RWPE2 (cell line): Measurements from ENCODE around the gene GSS.

Experiments
- ATAC-seq: fragments of 200-7000 bp; cut with Tn5 transposase; 3 replicates; pipeline ENCODE4 v1.9.1; 2021; ENCODE audit warnings: low read depth
- DNase-seq: peaks from one replicate; pipeline ENCODE4 v3.0.0-alpha.2; 2020; ENCODE audit warnings: low spot score
- H3K27ac ChIP-seq: fragments of 450-650 bp; 2 replicates; pipeline ENCODE4 v1.5.1; 2017; ENCODE audit warnings: mild to moderate bottlenecking; ENCODE audit not compliant: poor library complexity, severe bottlenecking
- H3K27me3 ChIP-seq: fragments of 250-450 bp; sonication (Bioruptor Pico); 2 replicates; pipeline ENCODE4 v1.5.1; 2021; ENCODE audit warnings: mild to moderate bottlenecking, moderate library complexity; ENCODE audit not compliant: insufficient read depth, poor library complexity, severe bottlenecking
- H3K36me3 ChIP-seq: fragments of 250-450 bp; sonication (Bioruptor Pico); 2 replicates; pipeline ENCODE4 v1.5.1; 2020; ENCODE audit warnings: low read depth, mild to moderate bottlenecking, moderate library complexity
- H3K4me1 ChIP-seq: fragments of 250-450 bp; sonication (Bioruptor Pico); 2 replicates; pipeline ENCODE4 v1.5.1; 2021; ENCODE audit warnings: mild to moderate bottlenecking, moderate library complexity; ENCODE audit not compliant: insufficient read depth, poor library complexity, severe bottlenecking
- H3K4me3 ChIP-seq: fragments of 250-450 bp; sonication (Bioruptor Pico); 2 replicates; pipeline ENCODE4 v1.5.1; 2021; ENCODE audit warnings: mild to moderate bottlenecking, moderate library complexity; ENCODE audit not compliant: severe bottlenecking
- H3K9me3 ChIP-seq: fragments of 250-450 bp; sonication (Bioruptor Pico); 2 replicates; pipeline ENCODE4 v1.5.1; 2021; ENCODE audit warnings: mild to moderate bottlenecking, moderate library complexity; ENCODE audit not compliant: severe bottlenecking
- TF ChIP-seq, protein P1 (sequence below): fragments of 450-650 bp; IDR thresholded peaks from one replicate; pipeline ENCODE4 v1.5.1; 2017; ENCODE audit warnings: mild to moderate bottlenecking, moderate library complexity; ENCODE audit not compliant: poor library complexity, severe bottlenecking

GSS gene

DNA sequence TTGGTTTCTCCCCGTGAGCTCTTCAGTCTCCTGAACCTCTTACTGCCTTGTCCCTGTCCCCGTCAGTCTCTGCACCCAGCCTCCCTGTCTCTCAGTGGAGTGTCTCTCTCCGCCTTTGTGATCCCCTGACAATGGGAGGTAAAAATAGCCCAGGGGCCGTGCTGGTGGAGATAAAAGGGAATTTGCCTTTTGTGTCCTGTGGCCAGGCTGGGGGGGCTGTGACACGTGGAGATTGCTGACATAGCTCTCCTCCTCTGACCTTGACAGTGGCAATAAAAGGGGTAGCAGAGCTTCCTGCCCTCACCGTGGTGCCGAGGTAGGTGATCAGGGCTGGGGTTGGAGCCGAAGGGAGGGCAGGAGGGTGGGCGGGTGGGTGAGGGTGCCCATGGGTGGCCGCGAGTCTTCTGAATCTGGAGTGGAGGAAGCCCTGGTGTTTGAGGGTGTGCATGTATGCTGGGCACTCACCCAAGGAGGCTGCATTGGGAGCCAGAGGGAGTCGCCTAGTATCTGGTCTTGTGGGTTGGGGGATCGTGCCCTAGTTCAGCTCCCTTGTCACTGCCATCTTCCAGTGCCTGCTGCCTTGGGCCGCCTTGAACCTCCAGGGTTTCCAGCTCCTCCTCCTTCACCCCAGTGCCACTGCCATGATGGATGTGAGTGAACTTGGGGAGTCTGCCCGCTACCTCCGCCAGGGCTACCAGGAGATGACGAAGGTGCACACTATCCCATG is 21.9 kb upstream of the GSS start:
- ATAC-seq, result 0 out of 3 replicates have a peak, but pooled peaks have one; percentile 4
- peak; percentile 74 for DNase-seq
- Histone ChIP-seq H3K9me3 (no peaks in the 10 kb centered on the region), H3K27ac (no peak overlapping the region), H3K4me3 (no peak overlapping the region), H3K4me1 (no peaks in the 10 kb centered on the region), H3K27me3 (no peaks in the 10 kb centered on the region), H3K36me3 (no peaks in the 10 kb centered on the region)
- TF ChIP-seq, protein P1, sequence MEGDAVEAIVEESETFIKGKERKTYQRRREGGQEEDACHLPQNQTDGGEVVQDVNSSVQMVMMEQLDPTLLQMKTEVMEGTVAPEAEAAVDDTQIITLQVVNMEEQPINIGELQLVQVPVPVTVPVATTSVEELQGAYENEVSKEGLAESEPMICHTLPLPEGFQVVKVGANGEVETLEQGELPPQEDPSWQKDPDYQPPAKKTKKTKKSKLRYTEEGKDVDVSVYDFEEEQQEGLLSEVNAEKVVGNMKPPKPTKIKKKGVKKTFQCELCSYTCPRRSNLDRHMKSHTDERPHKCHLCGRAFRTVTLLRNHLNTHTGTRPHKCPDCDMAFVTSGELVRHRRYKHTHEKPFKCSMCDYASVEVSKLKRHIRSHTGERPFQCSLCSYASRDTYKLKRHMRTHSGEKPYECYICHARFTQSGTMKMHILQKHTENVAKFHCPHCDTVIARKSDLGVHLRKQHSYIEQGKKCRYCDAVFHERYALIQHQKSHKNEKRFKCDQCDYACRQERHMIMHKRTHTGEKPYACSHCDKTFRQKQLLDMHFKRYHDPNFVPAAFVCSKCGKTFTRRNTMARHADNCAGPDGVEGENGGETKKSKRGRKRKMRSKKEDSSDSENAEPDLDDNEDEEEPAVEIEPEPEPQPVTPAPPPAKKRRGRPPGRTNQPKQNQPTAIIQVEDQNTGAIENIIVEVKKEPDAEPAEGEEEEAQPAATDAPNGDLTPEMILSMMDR, result no peak

DNA sequence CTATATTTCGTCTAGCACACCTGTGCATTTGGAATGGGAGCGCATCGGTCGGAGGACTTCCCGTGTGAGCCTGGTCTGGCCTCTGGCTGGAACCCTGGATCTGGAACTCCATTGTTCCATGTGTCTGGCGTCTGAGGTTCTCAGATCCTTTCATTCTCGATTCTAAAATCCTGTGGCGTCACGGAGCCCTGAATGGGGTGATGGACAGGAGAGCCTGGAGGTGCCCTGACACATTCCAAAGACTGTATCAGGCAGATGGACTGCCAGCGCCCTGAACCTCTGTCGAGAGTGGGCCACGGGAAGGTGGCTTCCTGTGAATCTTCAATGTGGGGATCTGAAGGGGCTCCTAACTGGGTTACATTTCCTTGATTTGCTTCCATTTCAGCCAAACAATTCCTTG is 20.7 kb upstream of the GSS start:
- DNase-seq, result no peak
- Histone ChIP-seq H3K36me3 (no peaks in the 10 kb centered on the region), H3K27ac (no peak overlapping the region), H3K4me1 (no peaks in the 10 kb centered on the region), H3K4me3 (no peak overlapping the region), H3K9me3 (no peaks in the 10 kb centered on the region), H3K27me3 (no peaks in the 10 kb centered on the region)
- no peak for ATAC-seq
- TF ChIP-seq, protein P1, result no peak

DNA sequence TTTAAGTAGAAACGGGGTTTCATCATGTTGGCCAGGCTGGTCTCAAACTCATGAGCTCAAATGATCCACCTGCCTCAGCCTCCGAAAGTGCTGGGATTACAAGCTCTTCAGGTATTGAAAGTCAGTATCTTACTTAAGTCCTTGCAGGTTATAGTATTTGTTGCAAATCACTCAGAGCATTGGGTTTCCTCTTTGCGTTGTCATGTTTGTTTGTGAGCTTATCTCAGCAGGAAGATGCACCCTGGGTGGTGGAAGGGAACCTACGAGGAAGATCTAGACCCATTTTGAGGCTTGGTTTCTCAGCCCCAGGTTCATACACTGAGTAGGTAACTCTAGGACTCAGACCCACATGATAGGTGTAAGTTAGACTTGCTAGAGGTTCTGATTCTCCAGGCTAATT is 18.6 kb upstream of the GSS start:
- Histone ChIP-seq H3K27ac (no peak overlapping the region), H3K36me3 (no peaks in the 10 kb centered on the region), H3K4me1 (no peaks in the 10 kb centered on the region), H3K27me3 (no peaks in the 10 kb centered on the region), H3K4me3 (no peak overlapping the region), H3K9me3 (no peaks in the 10 kb centered on the region)
- no peak for DNase-seq
- ATAC-seq, result no peak
- TF ChIP-seq, protein P1, result no peak

DNA sequence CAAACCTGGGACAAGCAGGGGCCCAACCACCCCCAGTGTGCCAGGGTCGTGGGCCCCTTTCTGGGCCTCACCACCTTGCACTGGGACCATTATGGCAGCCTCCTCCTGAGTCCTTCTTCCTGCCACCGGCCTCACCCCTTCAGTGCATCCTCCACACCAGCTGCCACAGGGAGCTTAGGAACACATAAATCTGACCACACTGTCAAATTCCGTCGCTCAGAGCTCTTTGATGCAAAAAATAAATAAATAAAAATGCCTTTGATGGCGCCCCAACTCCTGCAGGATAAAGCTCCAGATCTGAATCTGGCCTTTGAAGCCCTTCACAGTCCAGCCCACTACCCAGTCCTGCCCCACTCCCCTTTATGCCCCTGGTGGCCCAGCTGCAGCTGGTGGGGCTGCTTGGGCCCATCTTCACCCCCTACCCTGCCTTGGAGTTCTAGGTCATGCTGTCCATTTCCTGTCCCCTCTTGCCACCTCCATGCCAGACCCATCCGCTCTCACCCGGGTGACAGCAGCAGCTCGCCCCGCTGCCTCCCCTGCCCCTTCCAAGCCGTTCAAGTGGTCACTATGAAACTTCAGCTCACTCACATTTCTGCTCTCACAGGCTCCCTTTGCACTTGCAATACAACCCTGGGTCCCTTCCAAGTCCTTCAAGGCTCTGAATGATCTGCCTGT is 16.1 kb upstream of the GSS start:
- DNase-seq (peak; percentile 65), ATAC-seq (no peak)
- no peaks in the 10 kb centered on the region for H3K27me3 ChIP-seq
- H3K9me3 ChIP-seq, result no peaks in the 10 kb centered on the region
- no peaks in the 10 kb centered on the region for H3K36me3 ChIP-seq
- no peaks in the 10 kb centered on the region for H3K4me1 ChIP-seq
- TF ChIP-seq, protein P1, result no peak
- H3K4me3 ChIP-seq, result no peak overlapping the region
- no peak overlapping the region for H3K27ac ChIP-seq
